Body of pancreas (tissue), 4 donors: ENCODE measurements around the gene COPA. TPM values are rescaled to one million over a fixed set of nuclear protein-coding genes. Genes with fewer than 3 reads are reported as not detected.
A peak's percentile ranks its signal among the peaks of the same experiment; 100 is the strongest.

ENCODE experiments used
- ATAC-seq: fragments of 150-250 bp; one replicate; pipeline ENCODE4 v1.9.1; 2016
- DNase-seq, 4 donors: peaks; one replicate each; pipeline ENCODE4 v3.0.0-alpha.2; 2019
- H3K27ac ChIP-seq, 4 donors: fragments of 200-600 bp; sonication (generic); 1 replicate in 3 of 4; 2 replicates in 1 of 4; pipeline versions ENCODE4 v1.5.1 to v1.6.1; 2016 to 2019; ENCODE audit warnings: mild to moderate bottlenecking in 1 of 4, mixed read lengths in 1 of 4, moderate library complexity in 1 of 4
- H3K27me3 ChIP-seq, 2 donors: fragments of 200-600 bp; sonication (generic); one replicate each; pipeline ENCODE4 v1.6.0; 2016; ENCODE audit warnings: mild to moderate bottlenecking in 1 of 2
- H3K36me3 ChIP-seq, 2 donors: fragments of 200-600 bp; sonication (generic); replicated peaks in 1 of 2; 2 replicates each; pipeline ENCODE4 v1.5.1; 2016; ENCODE audit warnings: low read depth in 2 of 2; ENCODE audit not compliant: insufficient read depth in 1 of 2
- H3K4me1 ChIP-seq: fragments of 200-600 bp; sonication (generic); one replicate; pipeline ENCODE4 v1.6.0; 2016
- H3K4me3 ChIP-seq, 2 donors: fragments of 200-600 bp; sonication (generic); 1 replicate in 1 of 2; 2 replicates in 1 of 2; pipeline ENCODE4 v1.5.1; 2016 to 2019
- H3K9me3 ChIP-seq, 3 donors: fragments of 200-600 bp; sonication (generic); 1 replicate in 2 of 3; 2 replicates in 1 of 3; pipeline ENCODE4 v1.5.1; 2016
- POLR2A ChIP-seq, 3 donors: fragments of 450-650 bp; IDR thresholded peaks; one replicate each; pipeline ENCODE4 v1.6.1; 2016; ENCODE audit warnings: antibody characterized with exemption in 3 of 3, mild to moderate bottlenecking in 2 of 3
- WGBS, 2 donors: methylation state at CpG; one replicate each; pipeline ENCODE4 v1.1.5; 2017; 5-methylcytosine and 5-hydroxymethylcytosine counted together
- intact Hi-C: fragments of 100-400 bp; cut with DNase I; formaldehyde crosslinking; loops from one replicate; pipeline ENCODE4 v1.15.1; 2023
- total RNA-seq, 2 donors: library from RNA; depleted of rRNA; stranded (reverse); fragments of >200 nt; gene quantifications; one replicate each; pipeline ENCODE4 v1.1.0, GENCODE V29; 2016
- TF ChIP-seq, protein P1 (sequence below), 7 experiments: fragments of 450-650 bp in 4 of 7; fragments of 200-600 bp in 3 of 7; sonication (generic) in 3 of 7; IDR thresholded peaks; one replicate each; pipeline ENCODE4 v1.5.1; 2016 to 2019; ENCODE audit warnings: antibody characterized with exemption in 7 of 7

Gene COPA
- total RNA-seq, 2 donors from 2014 or later = 75.8 to 86.7 TPM

DNA sequence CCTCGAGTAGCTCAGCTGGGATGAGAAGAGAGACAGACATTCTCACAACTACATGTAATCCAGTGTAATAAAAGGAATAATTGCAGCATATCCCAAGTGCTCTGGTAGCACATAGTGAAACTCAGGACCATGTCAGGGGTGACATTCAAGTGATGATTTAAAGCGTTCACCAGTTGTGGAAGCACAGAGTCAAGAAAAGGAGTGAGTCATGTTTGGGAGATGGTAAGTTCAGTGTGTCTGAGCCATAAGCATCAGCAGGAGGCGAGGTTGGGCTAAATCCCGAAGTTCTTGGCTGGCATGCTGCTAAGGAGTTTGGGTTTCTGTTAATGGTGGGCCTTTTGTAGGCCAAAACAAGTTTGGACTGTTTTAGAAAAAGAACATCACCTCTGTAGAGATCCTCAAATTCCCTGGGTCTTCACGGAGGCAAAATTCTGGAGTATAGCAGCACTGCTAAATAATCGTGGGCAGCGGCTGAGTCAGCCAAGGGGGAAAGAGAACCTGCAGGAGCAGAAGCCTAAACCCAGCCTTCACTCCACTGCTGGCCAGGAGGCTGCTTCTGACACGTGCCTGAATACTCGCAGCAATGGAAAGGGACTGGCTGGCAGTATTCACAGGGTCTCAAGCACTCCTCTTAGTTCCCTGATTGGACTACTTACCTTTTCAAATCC, 16.6 kb upstream of the COPA start:
- H3K4me1 ChIP-seq = no peaks in the 10 kb centered on the region
- DNase-seq (no peak), ATAC-seq (no peak)
- H3K4me3 ChIP-seq = no peak overlapping the region
- no peaks in the 10 kb centered on the region for H3K27me3 ChIP-seq
- WGBS, 2 donors = 81 to 84% methylated on average over 7 to 9 of the region's 9 CpGs
- intact Hi-C loops = no loop called here
- no peak overlapping the region for H3K27ac ChIP-seq
- no peaks in the 10 kb centered on the region for H3K9me3 ChIP-seq
- H3K36me3 ChIP-seq = peaks cover 14 to 30% of the 10 kb centered on the region in 2 donors
- no peak for TF ChIP-seq POLR2A (IDR thresholded peaks at IDR 0.05)
- TF ChIP-seq, protein P1, sequence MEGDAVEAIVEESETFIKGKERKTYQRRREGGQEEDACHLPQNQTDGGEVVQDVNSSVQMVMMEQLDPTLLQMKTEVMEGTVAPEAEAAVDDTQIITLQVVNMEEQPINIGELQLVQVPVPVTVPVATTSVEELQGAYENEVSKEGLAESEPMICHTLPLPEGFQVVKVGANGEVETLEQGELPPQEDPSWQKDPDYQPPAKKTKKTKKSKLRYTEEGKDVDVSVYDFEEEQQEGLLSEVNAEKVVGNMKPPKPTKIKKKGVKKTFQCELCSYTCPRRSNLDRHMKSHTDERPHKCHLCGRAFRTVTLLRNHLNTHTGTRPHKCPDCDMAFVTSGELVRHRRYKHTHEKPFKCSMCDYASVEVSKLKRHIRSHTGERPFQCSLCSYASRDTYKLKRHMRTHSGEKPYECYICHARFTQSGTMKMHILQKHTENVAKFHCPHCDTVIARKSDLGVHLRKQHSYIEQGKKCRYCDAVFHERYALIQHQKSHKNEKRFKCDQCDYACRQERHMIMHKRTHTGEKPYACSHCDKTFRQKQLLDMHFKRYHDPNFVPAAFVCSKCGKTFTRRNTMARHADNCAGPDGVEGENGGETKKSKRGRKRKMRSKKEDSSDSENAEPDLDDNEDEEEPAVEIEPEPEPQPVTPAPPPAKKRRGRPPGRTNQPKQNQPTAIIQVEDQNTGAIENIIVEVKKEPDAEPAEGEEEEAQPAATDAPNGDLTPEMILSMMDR (IDR thresholded peaks at IDR 0.05) = no peak

DNA sequence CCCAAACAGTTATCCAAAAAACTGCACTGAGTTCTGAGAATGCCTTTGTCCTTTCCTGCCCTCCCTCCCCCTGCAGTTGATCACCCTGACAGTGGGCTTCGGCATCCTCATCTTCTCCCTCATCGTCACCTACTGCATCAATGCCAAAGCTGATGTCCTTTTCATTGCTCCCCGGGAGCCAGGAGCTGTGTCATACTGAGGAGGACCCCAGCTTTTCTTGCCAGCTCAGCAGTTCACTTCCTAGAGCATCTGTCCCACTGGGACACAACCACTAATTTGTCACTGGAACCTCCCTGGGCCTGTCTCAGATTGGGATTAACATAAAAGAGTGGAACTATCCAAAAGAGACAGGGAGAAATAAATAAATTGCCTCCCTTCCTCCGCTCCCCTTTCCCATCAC, 15.0 kb upstream of the COPA start:
- Histone ChIP-seq H3K27me3 (no peaks in the 10 kb centered on the region), H3K4me1 (no peaks in the 10 kb centered on the region), H3K27ac (no peak overlapping the region), H3K9me3 (no peaks in the 10 kb centered on the region), H3K36me3 (peaks cover 19 to 44% of the 10 kb centered on the region in 2 donors), H3K4me3 (no peak overlapping the region)
- ATAC-seq = no peak
- 83 to 87% methylated on average over 4 of the region's 4 CpGs for WGBS, 2 donors
- TF ChIP-seq, protein P1 (IDR thresholded peaks at IDR 0.05) = no peak
- no peak for TF ChIP-seq POLR2A (IDR thresholded peaks at IDR 0.05)
- intact Hi-C loops = no loop called here
- DNase-seq = no peak

DNA sequence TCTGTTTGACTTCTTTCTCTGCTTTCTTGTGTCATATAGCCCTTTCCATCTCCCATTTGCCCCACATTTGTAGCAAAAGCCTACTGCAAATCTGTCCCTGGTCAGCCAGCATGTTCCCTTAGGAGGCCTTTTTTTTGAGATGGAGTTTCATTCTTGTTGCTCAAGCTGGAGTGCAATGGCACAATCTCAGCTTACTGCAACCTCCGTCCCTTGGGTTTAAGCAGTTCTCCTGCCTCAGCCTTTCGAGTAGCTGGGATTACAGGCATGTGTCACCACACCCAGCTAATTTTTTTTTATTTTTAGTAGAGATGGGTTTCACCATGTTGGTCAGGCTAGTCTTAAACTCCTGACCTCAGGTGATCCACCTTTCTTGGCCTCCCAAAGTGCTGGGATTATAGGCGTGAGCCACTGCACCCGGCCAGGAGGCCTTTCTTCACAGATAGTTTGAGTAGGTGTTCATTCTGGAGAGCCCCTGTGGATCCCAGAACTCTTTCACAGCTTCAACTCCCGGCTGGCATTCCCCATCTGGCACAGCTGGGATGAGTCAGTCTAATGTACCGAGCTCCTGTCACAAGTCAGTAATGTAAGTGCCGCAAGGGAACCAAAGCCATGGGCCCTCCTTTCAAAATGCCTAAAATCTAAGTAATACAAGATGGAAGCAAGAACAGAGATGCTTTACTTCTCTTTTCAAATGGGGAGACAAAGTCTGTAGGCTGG, 14.4 kb upstream of the COPA start:
- no peak for DNase-seq
- 84 to 87% methylated on average over 7 of the region's 7 CpGs for WGBS, 2 donors

DNA sequence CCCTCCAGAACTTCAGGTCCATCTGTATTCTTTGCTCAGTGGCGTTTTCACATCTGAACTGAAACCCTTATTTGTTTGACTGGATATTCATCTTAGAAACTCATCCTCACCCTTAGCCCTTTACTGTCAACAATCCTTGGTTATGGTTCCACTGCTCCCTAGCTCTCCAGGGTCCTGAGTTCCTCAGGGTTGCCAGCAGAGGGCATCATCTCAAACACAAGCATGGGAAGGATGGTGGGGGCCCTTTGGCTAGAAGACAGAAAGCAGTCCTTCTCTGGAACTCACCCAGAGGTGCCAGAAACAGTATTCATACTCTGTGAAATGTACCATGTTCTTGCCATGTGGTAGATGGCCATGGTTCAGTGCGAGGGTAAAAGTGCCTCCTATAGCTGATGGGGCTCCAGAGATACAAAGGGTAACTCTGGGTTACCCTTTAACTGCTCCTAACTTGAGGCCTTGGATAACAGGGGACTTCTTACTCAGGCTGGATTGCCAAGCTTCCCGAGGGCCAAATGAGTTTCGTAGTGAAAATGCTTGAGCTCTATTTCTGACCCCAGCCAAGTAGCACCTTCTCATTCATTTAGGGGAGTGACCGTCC, 11.4 kb upstream of the COPA start:
- no peak for DNase-seq
- no peaks in the 10 kb centered on the region for H3K27me3 ChIP-seq
- WGBS, 2 donors = 73% methylated on average over 3 to 5 of the region's 5 CpGs
- no peak overlapping the region for H3K4me3 ChIP-seq
- ATAC-seq = no peak
- H3K4me1 ChIP-seq = no peaks in the 10 kb centered on the region
- H3K9me3 ChIP-seq = no peaks in the 10 kb centered on the region
- peaks cover 33 to 78% of the 10 kb centered on the region in 2 donors for H3K36me3 ChIP-seq
- intact Hi-C loops = no loop called here
- no peak for TF ChIP-seq POLR2A (IDR thresholded peaks at IDR 0.05)
- TF ChIP-seq, protein P1 (IDR thresholded peaks at IDR 0.05) = peak in 6 of 7 experiments; percentile 7 to 24 (median 14)
- H3K27ac ChIP-seq = no peak overlapping the region

More for the DNA sequence above, 14.4 kb upstream of the COPA start:
- Histone ChIP-seq H3K27ac (no peak overlapping the region), H3K4me3 (no peak overlapping the region), H3K4me1 (no peaks in the 10 kb centered on the region), H3K9me3 (no peaks in the 10 kb centered on the region), H3K36me3 (peaks cover 23 to 51% of the 10 kb centered on the region in 2 donors), H3K27me3 (no peaks in the 10 kb centered on the region)
- no peak for TF ChIP-seq POLR2A (IDR thresholded peaks at IDR 0.05)
- TF ChIP-seq, protein P1 (IDR thresholded peaks at IDR 0.05) = no peak
- no peak for ATAC-seq
- intact Hi-C loops = no loop called here
